Natural killer cell (primary cell): ENCODE data around the gene YPEL2. TPM values are rescaled to one million over a fixed set of nuclear protein-coding genes. Genes with fewer than 3 reads are reported as not detected.

Experiments used
- ATAC-seq, 3 donors: fragments of 150-1000 bp in 2 of 3; fragments of 200-7000 bp in 1 of 3; cut with Tn5 transposase; 1 replicate in 1 of 3; 2 replicates in 2 of 3; pipeline ENCODE4 v1.10.0; 2021; ENCODE audit warnings: mild to moderate bottlenecking in 2 of 3, moderate library complexity in 2 of 3
- DNase-seq, 2 donors: peaks; one replicate each; pipeline versions ENCODE4 v3.0.0 to v3.0.0-alpha.2; 2013 to 2021; ENCODE audit warnings: mixed read lengths in 1 of 2
- H3K27ac ChIP-seq: one replicate; pipeline ENCODE4 v1.5.1; 2013; ENCODE audit warnings: mild to moderate bottlenecking, low read length
- H3K27me3 ChIP-seq: one replicate; pipeline ENCODE4 v1.6.1; 2013; ENCODE audit warnings: low read length; ENCODE audit not compliant: control insufficient read depth, insufficient read depth
- H3K36me3 ChIP-seq: one replicate; pipeline ENCODE4 v1.6.1; 2013; ENCODE audit warnings: low read length; ENCODE audit not compliant: control insufficient read depth, insufficient read depth
- H3K4me1 ChIP-seq: one replicate; pipeline ENCODE4 v1.6.1; 2013; ENCODE audit warnings: low read length; ENCODE audit not compliant: control insufficient read depth, insufficient read depth
- H3K4me3 ChIP-seq: one replicate; pipeline ENCODE4 v1.5.1; 2013; ENCODE audit warnings: low read length
- H3K9me3 ChIP-seq: one replicate; pipeline ENCODE4 v1.6.1; 2013; ENCODE audit warnings: low read length; ENCODE audit not compliant: control insufficient read depth, insufficient read depth
- H3K27ac Mint-ChIP-seq, 2 donors: one replicate each; pipeline ENCODE4 v1.8.0; 2022; ENCODE audit warnings: mild to moderate bottlenecking in 2 of 2, mixed read lengths in 2 of 2, moderate library complexity in 1 of 2
- H3K27me3 Mint-ChIP-seq, 2 donors: one replicate each; pipeline ENCODE4 v1.8.0; 2022; ENCODE audit warnings: low read depth in 2 of 2, mixed read lengths in 2 of 2
- H3K36me3 Mint-ChIP-seq: one replicate; pipeline ENCODE4 v1.8.0; 2022; ENCODE audit warnings: mixed read lengths
- H3K4me1 Mint-ChIP-seq, 2 donors: one replicate each; pipeline ENCODE4 v1.8.0; 2022; ENCODE audit warnings: mixed read lengths in 2 of 2
- H3K4me3 Mint-ChIP-seq: one replicate; pipeline ENCODE4 v1.8.0; 2022; ENCODE audit warnings: mild to moderate bottlenecking, moderate library complexity, mixed read lengths
- H3K9me3 Mint-ChIP-seq, 2 donors: one replicate each; pipeline ENCODE4 v1.8.0; 2022; ENCODE audit warnings: mixed read lengths in 2 of 2
- WGBS: methylation state at CpG from one replicate; pipeline ENCODE4 v1.1.7; 2013; ENCODE audit warnings: missing lambda C conversion rate; ENCODE audit not compliant: insufficient coverage; 5-methylcytosine and 5-hydroxymethylcytosine counted together
- intact Hi-C: fragments of 100-400 bp; cut with micrococcal nuclease; formaldehyde crosslinking; loops from one replicate; pipeline ENCODE4 v1.14.2; 2022
- total RNA-seq, 4 donors: library from RNA; stranded (reverse); fragments of 120-200 nt in 1 of 4; gene quantifications; one replicate each; pipeline versions ENCODE4 v1.2.3 to v1.2.4, GENCODE V29; 2013 to 2022
- TF ChIP-seq, protein P1 (sequence below): fragments of 200-600 bp; IDR thresholded peaks from one replicate; pipeline ENCODE4 v1.8.0; 2022; ENCODE audit warnings: antibody characterized with exemption

Gene YPEL2
- total RNA-seq, 3 donors from 2014 or later (not counting 1 experiment from before 2014, with no cell fraction given), result 30.5 to 35.6 (median 33.5) TPM

DNA sequence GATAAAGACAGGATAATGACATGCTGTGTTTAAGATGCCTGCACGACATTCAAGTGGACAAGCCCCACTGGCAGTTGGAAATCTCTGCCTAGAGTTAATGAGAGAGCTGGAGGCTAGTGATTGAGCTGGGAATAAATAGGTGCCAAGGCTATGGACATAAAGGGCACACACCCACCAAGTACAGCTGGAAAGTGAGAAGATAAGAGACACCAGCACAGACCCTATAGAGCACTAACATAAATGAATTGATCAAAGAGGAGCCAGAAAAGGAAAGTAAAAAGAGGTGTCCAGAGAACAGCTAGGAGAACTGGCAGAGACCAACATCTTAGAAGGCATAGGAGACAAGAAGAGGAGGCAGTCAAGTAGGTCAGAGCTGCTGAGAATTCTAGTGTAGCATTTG lies 101.2 kb downstream of the YPEL2 start:
- H3K9me3 Mint-ChIP-seq, result no peaks in the 10 kb centered on the region
- TF ChIP-seq, protein P1, sequence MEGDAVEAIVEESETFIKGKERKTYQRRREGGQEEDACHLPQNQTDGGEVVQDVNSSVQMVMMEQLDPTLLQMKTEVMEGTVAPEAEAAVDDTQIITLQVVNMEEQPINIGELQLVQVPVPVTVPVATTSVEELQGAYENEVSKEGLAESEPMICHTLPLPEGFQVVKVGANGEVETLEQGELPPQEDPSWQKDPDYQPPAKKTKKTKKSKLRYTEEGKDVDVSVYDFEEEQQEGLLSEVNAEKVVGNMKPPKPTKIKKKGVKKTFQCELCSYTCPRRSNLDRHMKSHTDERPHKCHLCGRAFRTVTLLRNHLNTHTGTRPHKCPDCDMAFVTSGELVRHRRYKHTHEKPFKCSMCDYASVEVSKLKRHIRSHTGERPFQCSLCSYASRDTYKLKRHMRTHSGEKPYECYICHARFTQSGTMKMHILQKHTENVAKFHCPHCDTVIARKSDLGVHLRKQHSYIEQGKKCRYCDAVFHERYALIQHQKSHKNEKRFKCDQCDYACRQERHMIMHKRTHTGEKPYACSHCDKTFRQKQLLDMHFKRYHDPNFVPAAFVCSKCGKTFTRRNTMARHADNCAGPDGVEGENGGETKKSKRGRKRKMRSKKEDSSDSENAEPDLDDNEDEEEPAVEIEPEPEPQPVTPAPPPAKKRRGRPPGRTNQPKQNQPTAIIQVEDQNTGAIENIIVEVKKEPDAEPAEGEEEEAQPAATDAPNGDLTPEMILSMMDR, result no peak
- H3K4me3 Mint-ChIP-seq, result no peak overlapping the region
- Histone ChIP-seq H3K4me1 (no peaks in the 10 kb centered on the region), H3K36me3 (no peaks in the 10 kb centered on the region), H3K27ac (no peak overlapping the region), H3K4me3 (no peak overlapping the region), H3K27me3 (no peaks in the 10 kb centered on the region), H3K9me3 (no peaks in the 10 kb centered on the region)
- H3K4me1 Mint-ChIP-seq, result no peaks in the 10 kb centered on the region
- DNase-seq, result no peak
- intact Hi-C loops, result no loop called here
- no peak for ATAC-seq
- no peak overlapping the region for H3K27ac Mint-ChIP-seq
- peaks cover 19 to 21% of the 10 kb centered on the region in 2 donors for H3K27me3 Mint-ChIP-seq
- no peaks in the 10 kb centered on the region for H3K36me3 Mint-ChIP-seq
- WGBS, result 74% methylated on average over 1 of the region's 1 CpG

DNA sequence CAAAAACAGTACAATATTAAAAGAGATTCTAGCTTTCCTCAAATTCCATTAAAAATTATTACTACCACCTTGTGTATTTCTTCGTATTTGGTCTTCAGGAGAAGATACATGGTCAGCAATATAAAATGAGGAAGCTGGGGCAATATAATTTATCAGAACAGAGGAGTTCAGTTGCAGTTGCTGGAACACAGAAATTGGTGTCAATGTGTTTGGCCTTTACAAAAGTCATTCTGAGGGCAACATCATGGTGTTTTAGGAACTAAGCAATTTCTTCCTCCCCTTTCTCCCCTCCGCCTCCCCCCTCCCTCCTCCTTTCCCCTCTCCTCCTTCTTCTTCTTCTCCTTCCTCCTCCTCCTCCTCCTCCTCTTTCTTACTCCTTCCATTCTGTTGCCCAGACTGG lies 102.1 kb downstream of the YPEL2 start:
- Histone ChIP-seq H3K4me1 (no peaks in the 10 kb centered on the region), H3K27ac (no peak overlapping the region), H3K9me3 (no peaks in the 10 kb centered on the region), H3K27me3 (no peaks in the 10 kb centered on the region), H3K4me3 (no peak overlapping the region), H3K36me3 (no peaks in the 10 kb centered on the region)
- no peaks in the 10 kb centered on the region for H3K9me3 Mint-ChIP-seq
- intact Hi-C loops, result no loop called here
- no peaks in the 10 kb centered on the region for H3K36me3 Mint-ChIP-seq
- TF ChIP-seq, protein P1, result no peak
- DNase-seq, result no peak
- WGBS, result 62% methylated on average over 1 of the region's 2 CpGs
- H3K27ac Mint-ChIP-seq, result no peak overlapping the region
- no peaks in the 10 kb centered on the region for H3K4me1 Mint-ChIP-seq
- no peak for ATAC-seq
- no peak overlapping the region for H3K4me3 Mint-ChIP-seq
- H3K27me3 Mint-ChIP-seq, result peaks cover 19 to 28% of the 10 kb centered on the region in 2 donors

DNA sequence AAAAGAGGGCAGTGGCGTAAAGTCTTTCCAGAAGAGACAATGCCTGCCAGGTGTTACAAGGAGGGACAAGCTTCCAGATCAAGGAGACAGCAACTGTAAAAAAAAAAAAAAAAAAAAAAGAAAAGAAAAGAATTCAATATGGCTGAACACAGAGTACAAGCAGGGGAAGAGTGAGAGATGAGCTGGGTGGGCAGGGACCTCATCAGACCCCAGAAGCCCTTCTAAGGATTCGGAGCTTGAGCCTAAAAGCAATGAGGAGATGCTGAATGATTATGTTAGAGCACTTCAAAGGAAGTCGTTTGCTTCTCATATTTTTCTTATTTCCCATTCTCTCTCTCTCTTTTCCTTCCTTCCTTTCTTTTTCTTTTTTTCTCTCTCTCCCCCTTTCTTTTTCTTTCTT lies 103.0 kb downstream of the YPEL2 start:
- H3K27me3 ChIP-seq, result no peaks in the 10 kb centered on the region
- peaks cover 19 to 28% of the 10 kb centered on the region in 2 donors for H3K27me3 Mint-ChIP-seq
- H3K36me3 Mint-ChIP-seq, result no peaks in the 10 kb centered on the region
- no peaks in the 10 kb centered on the region for H3K4me1 Mint-ChIP-seq
- H3K36me3 ChIP-seq, result no peaks in the 10 kb centered on the region
- no peak overlapping the region for H3K27ac ChIP-seq
- H3K4me3 Mint-ChIP-seq, result no peak overlapping the region
- no peak overlapping the region for H3K4me3 ChIP-seq
- no peaks in the 10 kb centered on the region for H3K9me3 Mint-ChIP-seq
- 86% methylated on average over 2 of the region's 3 CpGs for WGBS
- H3K27ac Mint-ChIP-seq, result no peak overlapping the region
- H3K4me1 ChIP-seq, result no peaks in the 10 kb centered on the region
- ATAC-seq, result no peak
- intact Hi-C loops, result no loop called here
- DNase-seq, result no peak
- H3K9me3 ChIP-seq, result no peaks in the 10 kb centered on the region
- TF ChIP-seq, protein P1, result no peak

DNA sequence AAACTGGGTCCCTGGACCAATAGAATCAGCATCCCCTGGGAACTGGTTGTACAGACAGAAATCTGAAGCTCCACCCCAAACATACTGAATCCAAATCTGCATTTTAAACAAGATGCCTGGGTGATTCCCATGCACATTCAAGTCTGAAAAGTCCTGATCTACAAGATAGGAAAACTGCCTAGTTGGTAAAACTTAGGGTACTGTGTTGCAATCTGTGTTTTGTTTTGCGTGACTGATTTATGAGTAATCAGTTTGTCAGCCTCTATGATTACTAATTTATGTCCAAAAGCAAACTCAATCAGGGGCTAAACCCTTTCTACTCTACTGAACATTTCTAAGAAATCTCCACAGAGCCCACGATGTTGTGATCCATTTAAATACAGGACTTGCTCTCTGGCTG lies 103.8 kb downstream of the YPEL2 start:
- no peaks in the 10 kb centered on the region for H3K9me3 ChIP-seq
- no peaks in the 10 kb centered on the region for H3K4me1 ChIP-seq
- Mint-ChIP-seq H3K4me1 (no peaks in the 10 kb centered on the region), H3K27me3 (peaks cover 19 to 28% of the 10 kb centered on the region in 2 donors), H3K27ac (no peak overlapping the region), H3K4me3 (no peak overlapping the region), H3K36me3 (no peaks in the 10 kb centered on the region), H3K9me3 (no peaks in the 10 kb centered on the region)
- intact Hi-C loops, result no loop called here
- H3K27me3 ChIP-seq, result no peaks in the 10 kb centered on the region
- TF ChIP-seq, protein P1, result no peak
- ATAC-seq, result no peak
- no peak overlapping the region for H3K27ac ChIP-seq
- WGBS, result 75% methylated on average over 1 of the region's 2 CpGs
- H3K36me3 ChIP-seq, result no peaks in the 10 kb centered on the region
- H3K4me3 ChIP-seq, result no peak overlapping the region
- DNase-seq, result no peak
